GM18867 (cell line): ENCODE measurements around the gene LGALS1.
A peak's percentile ranks its signal among the peaks of the same experiment; 100 is the strongest.

Source experiments
- ATAC-seq: cut with Tn5 transposase; IDR thresholded peaks from one replicate; pipeline ENCODE4 v1.9.1; 2021; ENCODE audit warnings: mild to moderate bottlenecking, moderate library complexity; ENCODE audit not compliant: unreplicated experiment

LGALS1 gene

GRCh38 chr22:37674951-37675929 lies at the start of gene LGALS1:
Gene LGALS1 (plus strand): TSS chr22:37675636. CDS start chr22:37675703, 67 bp downstream.
- ATAC-seq, result peak; percentile 40

- ATAC-seq, result no peak
These were observed 49.7 kb upstream of the LGALS1 start for GRCh38 chr22:37625737-37626136.

DNA sequence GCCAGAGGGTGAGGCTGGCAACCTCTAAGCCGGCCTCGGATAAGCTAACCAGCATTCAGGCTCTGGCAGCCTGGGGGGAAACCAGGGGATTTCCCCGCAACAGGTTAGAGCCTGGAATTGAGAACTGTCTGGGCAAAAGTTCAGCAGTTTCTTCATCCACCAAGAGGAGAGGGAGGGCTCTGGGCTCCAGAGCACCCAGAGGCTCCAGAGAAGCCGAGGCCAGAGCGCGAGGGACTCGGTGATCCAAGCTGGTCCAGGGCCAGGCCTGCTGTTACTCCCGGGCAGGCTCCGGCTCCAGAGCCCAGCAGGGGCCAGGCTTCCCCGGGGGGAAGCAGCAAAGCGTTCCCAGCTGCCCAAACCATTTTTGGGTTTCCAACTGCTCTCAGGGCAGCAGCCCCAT lies 49.3 kb upstream of the LGALS1 start:
- ATAC-seq, result no peak

DNA sequence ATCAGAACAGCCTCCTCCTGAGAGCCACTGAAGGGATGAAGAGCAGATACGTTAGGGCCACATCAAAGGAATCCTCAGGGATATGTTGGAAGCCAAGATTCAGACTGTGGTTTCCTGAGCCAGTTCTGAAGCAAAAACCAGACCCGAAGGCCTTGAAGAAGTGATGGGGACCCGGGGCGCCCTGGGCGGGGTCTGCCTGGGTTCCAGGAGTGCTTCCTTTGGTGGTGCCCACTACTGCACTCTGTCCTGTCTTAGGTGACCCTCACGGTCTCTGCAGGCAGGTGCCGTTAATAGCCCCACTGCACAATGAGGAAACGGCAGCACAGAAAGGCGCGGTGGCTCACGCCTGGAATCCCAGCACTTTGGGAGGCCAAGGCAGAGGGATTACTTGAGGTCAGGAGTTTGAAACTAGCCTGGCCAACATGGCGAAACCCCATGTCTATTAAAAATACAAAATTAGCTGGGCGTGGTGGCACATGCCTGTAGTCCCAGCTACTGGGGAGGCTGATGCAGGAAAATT lies 48.8 kb upstream of the LGALS1 start:
- no peak for ATAC-seq

- no peak for ATAC-seq
These were observed 48.3 kb upstream of the LGALS1 start for GRCh38 chr22:37627121-37627520.

DNA sequence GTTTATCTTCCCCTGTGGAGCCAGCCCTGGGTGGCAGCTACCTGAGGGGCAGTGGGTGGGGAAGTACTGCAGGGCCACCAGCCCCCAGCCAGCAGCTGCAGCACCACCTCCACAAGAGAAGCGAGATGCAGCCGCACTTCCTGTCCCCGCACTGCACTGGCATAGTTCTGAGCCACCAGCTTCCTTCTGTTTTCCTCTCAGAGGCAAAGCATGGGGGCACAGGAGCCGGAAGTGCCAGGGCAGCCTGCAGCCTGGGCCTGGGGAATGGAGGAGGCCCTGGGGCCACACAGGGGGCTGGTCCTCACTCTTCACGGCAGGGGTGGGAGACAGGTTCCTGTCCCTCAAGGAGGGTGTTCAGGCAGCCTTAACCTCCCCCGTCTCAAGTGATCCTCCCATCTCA lies 47.9 kb upstream of the LGALS1 start:
- no peak for ATAC-seq

DNA sequence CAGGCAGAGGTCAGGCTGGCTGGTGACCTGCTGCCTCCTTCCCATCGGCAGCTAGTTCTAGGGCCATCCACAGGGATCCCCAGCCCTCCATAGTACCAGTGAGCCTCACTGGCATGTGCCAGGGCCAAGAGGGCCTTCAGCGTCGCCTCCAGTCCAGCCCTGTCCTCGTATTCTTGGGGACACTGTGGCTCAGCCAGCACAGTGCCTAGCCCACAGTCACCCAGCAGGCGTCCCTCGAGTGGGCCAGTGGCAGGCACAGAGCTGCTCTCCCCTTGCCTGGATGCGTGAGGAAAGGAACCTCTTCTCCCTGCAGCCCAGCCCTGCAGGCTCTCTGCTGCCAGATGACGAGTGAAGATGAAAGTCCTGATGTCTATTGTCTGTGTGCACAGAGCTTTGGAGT lies 46.6 kb upstream of the LGALS1 start:
- ATAC-seq, result no peak

DNA sequence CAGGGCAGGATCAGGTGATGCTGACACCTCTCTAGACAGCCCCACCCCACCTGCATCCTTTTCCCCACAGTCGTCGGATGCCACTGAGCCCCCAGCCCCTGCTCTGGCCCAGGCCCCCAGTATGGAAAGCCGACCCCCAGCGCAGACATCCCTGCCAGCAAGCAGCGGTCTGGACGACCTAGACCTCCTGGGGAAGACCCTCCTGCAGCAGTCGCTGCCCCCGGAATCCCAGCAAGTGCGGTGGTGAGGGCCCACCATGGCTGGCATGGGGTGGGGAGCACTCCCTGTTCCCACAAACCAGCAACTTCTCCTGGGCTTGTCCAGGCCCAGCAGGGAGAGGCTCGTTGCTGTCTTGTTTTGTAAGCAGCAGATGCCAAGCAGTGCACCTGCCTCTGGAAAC lies 45.5 kb upstream of the LGALS1 start:
- no peak for ATAC-seq

- no peak for ATAC-seq
These were observed 44.5 kb upstream of the LGALS1 start for GRCh38 chr22:37630839-37631435.

GRCh38 chr22:37631448-37632173 lies 43.8 kb upstream of the LGALS1 start:
- no peak for ATAC-seq

DNA sequence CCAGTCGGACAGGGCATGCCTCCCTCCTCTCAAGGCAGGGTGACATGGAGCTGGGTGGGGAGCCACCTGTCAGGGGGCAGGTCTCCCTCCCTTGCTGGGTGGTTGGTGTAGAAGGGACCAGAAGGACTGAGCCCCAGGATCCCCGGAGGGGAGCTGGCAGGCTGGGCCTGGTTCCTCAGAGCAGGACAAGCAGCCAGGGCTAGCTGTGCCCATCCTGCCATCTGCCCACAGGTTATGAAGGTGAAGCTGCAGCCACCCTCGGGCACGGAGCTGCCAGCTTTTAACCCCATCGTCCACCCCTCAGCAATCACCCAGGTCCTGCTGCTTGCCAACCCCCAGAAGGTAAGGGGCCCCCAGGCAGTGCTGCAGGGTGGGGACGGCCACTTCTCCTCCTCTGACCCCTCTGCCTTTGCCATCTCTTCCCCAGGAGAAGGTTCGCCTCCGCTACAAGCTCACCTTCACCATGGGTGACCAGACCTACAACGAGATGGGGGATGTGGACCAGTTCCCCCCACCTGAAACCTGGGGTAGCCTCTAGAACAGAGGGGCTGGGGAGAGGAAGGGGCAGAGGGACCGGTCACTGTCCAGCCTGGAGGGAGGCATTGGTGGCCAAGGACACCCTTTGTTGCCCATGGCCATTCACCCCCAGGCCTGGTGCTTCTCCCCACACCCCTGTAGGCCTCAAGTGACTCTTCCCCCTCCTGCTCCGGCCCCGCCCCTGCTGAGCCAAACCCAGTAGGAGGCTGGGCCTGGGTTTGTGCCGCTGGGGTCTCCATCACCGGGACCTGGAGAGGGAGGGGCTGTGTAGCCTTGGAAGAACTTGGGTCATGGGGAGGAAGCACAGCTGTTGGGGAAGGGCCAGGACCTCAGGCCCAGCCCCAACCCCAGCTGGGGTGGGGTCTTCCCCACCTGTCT lies 43.0 kb upstream of the LGALS1 start:
- peak; percentile 18 for ATAC-seq

GRCh38 chr22:37633089-37633624 lies 42.3 kb upstream of the LGALS1 start:
- peak; percentile 47 for ATAC-seq

DNA sequence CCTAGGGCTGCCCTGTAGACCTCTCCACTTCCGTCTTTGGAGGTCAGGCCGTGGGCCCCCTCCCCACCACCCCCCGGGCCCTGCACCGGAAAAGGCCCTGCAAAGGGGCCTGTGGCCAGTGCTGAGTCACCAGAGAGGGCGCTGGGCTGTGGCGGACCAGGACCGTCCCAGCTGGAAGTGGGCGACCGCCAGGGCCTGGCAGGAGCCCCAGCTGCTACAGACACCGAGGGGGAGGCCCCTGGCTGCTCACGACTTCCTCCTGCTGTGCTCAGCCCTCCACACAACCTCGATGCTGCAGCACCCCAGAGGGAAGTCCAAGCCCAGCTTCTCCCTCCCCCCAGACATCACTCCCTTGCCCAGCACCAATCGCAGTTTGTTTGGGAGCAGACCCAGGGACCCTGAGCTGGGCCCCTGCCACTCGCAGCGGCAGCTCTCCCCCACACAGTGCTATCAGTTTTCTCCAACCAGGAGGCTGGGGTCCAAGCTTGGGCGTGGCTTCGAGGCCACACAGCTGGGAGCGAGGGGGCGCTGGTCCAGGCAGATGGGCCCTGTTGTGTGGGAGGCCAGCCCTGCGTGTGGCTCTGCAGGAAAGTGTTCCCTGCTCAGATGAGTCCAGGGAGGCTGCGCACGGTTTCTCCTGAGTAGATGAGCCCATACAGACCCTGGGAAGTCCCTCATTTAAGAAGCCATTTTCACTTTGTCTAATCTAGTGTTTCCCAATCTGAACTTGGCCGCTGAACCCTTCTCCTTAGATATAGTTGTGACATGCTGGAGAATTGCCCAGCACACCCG lies 41.6 kb upstream of the LGALS1 start:
- peak; percentile 40 for ATAC-seq

- no peak for ATAC-seq
These were observed 41.0 kb upstream of the LGALS1 start for GRCh38 chr22:37634417-37634924.

DNA sequence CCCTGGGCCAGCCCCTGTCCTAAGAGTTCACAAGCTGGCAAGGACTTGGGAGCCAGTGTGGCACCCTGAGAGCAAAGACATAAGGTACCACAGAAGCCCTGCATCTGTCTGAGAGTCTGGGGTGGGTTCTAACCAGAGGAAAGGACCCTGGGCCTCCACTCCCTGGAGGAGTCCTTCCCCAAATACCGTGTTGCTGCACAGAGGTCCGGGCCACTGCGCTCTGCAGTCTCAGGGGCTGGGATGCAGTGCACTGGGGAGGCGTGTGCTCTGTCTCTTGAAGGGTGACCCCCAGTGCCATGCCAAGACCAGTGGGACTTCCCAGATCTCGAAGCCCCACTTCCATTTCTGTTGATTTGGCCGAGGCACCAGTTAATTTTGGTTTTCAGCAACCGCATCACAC lies 40.3 kb upstream of the LGALS1 start:
- ATAC-seq, result no peak

DNA sequence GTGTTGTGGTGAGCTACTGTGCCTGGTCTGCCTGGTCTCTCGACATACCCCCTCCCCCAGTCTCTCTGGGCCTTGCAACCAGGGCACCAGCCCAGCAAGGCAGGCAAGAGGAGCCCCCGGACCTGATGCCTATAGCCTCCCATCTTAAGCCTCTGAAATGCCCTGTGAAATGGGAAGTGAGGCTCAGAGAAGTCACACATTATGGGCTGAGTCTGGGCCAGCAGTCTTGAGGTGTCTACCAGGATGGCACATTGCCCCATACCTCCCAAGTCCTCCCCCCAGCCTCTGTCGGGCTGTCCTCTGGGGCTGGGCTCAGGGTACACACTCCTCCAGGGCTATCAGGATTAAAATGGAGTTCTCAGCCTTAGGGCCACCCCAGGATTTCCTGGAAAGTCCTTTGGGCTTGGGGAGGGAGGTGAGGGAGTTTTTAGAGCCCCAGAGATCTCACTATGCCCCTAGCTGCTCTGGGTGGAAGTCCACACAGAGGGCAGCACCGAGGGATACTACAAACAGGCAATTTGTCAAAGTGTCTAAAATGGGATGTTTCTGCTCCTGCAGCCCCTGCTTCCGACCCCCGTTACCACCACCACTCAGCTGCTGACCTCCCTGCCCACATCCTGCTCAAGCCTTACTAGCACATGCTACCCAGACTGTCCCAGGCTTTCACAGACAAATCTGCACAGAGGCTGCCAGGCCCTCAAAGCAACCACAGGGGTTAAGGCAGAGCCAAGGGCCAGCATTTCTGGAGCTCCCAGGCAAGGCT lies 39.1 kb upstream of the LGALS1 start:
- ATAC-seq, result no peak

GRCh38 chr22:37636949-37637273 lies 38.5 kb upstream of the LGALS1 start:
- ATAC-seq, result no peak

DNA sequence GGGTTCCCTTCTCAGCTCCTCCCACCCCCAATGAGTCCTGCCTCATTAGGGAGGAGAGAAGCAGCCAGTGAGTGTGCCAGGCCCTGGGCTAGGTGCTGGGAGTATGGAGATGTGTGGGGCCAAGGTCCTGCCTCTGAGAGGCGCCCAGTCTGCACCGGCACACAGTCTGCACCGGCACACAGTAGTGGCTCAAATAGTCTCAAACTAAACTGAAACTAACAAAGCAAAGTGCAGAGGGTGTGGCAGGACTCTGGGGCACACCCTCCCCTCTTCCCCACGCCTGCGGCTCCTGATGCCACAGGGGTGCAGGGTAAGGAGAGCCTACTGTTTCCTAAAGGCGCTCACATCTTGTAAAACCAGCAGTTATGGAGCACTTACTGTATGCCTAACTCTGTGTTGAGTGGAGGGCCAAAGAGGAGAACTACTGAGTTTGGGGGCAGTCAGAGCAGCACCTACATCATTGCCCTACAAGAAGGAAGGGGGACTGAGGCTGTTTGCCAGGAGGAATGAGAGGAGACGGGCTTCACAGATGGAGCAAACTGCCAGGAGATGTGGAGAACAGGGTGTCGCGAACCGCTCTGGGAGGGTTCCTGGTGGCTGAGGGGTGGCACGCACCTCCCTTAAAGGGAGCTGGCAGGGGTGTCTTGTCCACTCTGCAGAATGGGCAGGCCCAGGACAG lies 36.9 kb upstream of the LGALS1 start:
- no peak for ATAC-seq
